HFFc6 (cell line): Measurements from ENCODE around the gene ZNF582. TPM values are rescaled to one million over a fixed set of nuclear protein-coding genes. Genes with fewer than 3 reads are reported as not detected.
"Not testable (repeated sequence)": the region's sequence is repeated elsewhere in the genome, so short reads cannot be mapped to it uniquely, and the experiment has no call there.

Experiments used
- DNase-seq: peaks from one replicate; pipeline ENCODE4 v3.0.0-alpha.2; 2018
- H3K27ac Mint-ChIP-seq: 2 replicates; pipeline ENCODE4 v1.8.0; 2020; ENCODE audit warnings: mild to moderate bottlenecking, mixed read lengths
- H3K27me3 Mint-ChIP-seq: 2 replicates; pipeline ENCODE4 v1.8.0; 2021; ENCODE audit warnings: mild to moderate bottlenecking, moderate library complexity, mixed read lengths; ENCODE audit not compliant: insufficient read depth
- H3K36me3 Mint-ChIP-seq: 2 replicates; pipeline ENCODE4 v1.8.0; 2021; ENCODE audit warnings: low read depth, mixed read lengths
- H3K4me1 Mint-ChIP-seq: 2 replicates; pipeline ENCODE4 v1.8.0; 2020; ENCODE audit warnings: low read depth, mixed read lengths
- H3K4me3 Mint-ChIP-seq: 2 replicates; pipeline ENCODE4 v1.8.0; 2020; ENCODE audit warnings: mild to moderate bottlenecking, moderate library complexity, mixed read lengths
- H3K9me3 Mint-ChIP-seq: 2 replicates; pipeline ENCODE4 v1.8.0; 2020; ENCODE audit warnings: mild to moderate bottlenecking, mixed read lengths
- total RNA-seq, 6 experiments: library from RNA; stranded (reverse); fragmentation: NEBNext Ultra II Directional; extraction: Animal tissue kit (Norgen Biotek cat#: 25700); gene quantifications; 2 replicates in 1 of 6; 3 replicates in 5 of 6; pipeline ENCODE4 v1.2.3, GENCODE V29; 2021
- TF ChIP-seq, protein P1 (sequence below): fragments of 200-600 bp; sonication (generic); IDR thresholded peaks from 2 replicates; pipeline ENCODE4 v1.5.0; 2021; ENCODE audit warnings: antibody characterized with exemption, mild to moderate bottlenecking

ZNF582 gene
- total RNA-seq, 6 experiments from 2014 or later, result 0.37 to 1.2 (median 0.81) TPM

GRCh38 chr19:56350416-56351045, 42.8 kb downstream of the ZNF582 start:
- Mint-ChIP-seq H3K9me3 (peaks cover 13% of the 10 kb centered on the region), H3K27me3 (no peaks in the 10 kb centered on the region; the same call in 1 of the 2 replicates), H3K27ac (no peak overlapping the region), H3K4me3 (no peak overlapping the region), H3K4me1 (no peaks in the 10 kb centered on the region), H3K36me3 (no peaks in the 10 kb centered on the region)
- peak; percentile 28 for DNase-seq
- TF ChIP-seq, protein P1, sequence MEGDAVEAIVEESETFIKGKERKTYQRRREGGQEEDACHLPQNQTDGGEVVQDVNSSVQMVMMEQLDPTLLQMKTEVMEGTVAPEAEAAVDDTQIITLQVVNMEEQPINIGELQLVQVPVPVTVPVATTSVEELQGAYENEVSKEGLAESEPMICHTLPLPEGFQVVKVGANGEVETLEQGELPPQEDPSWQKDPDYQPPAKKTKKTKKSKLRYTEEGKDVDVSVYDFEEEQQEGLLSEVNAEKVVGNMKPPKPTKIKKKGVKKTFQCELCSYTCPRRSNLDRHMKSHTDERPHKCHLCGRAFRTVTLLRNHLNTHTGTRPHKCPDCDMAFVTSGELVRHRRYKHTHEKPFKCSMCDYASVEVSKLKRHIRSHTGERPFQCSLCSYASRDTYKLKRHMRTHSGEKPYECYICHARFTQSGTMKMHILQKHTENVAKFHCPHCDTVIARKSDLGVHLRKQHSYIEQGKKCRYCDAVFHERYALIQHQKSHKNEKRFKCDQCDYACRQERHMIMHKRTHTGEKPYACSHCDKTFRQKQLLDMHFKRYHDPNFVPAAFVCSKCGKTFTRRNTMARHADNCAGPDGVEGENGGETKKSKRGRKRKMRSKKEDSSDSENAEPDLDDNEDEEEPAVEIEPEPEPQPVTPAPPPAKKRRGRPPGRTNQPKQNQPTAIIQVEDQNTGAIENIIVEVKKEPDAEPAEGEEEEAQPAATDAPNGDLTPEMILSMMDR, result peak; percentile 89

DNA sequence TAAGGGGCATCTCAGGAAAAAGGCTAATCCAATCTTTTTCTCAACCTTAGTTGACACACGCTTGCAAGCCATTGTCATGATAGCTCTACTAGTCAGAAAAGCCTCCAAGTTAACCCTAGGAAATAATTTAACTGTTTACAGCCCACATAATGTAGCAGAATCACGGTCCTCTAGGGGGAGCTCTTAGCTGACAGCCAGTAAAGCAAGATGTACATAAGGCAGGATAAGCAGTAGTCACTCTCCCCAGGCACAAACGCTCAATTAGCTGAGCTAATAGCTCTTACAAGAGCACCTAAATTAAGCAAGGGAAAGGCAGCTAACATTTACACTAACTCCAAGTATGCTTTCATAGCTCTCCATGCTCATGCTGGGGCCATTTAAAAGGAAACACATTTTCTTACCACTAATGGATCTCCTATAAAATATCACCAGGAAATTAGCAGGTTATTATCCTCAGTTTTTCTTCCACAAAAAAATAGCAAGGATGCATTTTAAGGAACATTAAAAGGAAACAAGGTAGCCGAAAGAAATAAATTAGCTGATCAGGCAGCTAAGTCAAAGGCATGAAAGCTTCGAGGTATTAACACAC, 45.0 kb downstream of the ZNF582 start:
- Mint-ChIP-seq H3K27ac (no peak overlapping the region), H3K27me3 (no peaks in the 10 kb centered on the region; the same call in 1 of the 2 replicates), H3K36me3 (no peaks in the 10 kb centered on the region), H3K4me1 (no peaks in the 10 kb centered on the region), H3K9me3 (peaks cover 6% of the 10 kb centered on the region), H3K4me3 (no peak overlapping the region)
- TF ChIP-seq, protein P1, result peak; percentile 68
- no peak for DNase-seq

- Mint-ChIP-seq H3K36me3 (peaks cover 7% of the 10 kb centered on the region), H3K4me1 (no peaks in the 10 kb centered on the region), H3K9me3 (peaks cover 13% of the 10 kb centered on the region), H3K4me3 (no peak overlapping the region), H3K27me3 (peaks cover 3% of the 10 kb centered on the region), H3K27ac (no peak overlapping the region)
- TF ChIP-seq, protein P1, result no peak
- DNase-seq, result no peak
Observed at GRCh38 chr19:56347163-56347778, 46.1 kb downstream of the ZNF582 start.

DNA sequence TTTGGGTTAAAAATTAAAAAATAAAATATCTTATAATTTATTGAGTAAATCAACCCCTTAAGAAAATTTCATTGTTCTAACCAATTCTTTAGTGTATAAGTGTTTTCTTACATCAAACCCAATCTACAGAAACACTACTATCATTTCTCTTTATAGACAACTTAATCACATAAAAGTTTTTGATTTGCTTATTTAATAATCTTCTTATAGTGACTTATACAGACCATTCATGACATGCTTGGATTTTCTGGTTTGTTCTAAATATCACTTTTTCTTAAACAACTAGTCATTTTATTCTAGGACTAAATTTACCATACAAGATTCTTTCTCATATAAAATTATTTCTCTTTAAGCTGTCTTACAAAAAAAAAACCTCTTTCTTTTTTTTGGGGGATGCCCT, 51.4 kb downstream of the ZNF582 start:
- peaks cover 19% of the 10 kb centered on the region for H3K36me3 Mint-ChIP-seq
- H3K27me3 Mint-ChIP-seq, result peaks cover 3% of the 10 kb centered on the region
- H3K9me3 Mint-ChIP-seq, result peaks cover 36% of the 10 kb centered on the region
- TF ChIP-seq, protein P1, result no peak
- no peak overlapping the region for H3K4me3 Mint-ChIP-seq
- H3K4me1 Mint-ChIP-seq, result no peaks in the 10 kb centered on the region
- no peak for DNase-seq
- no peak overlapping the region for H3K27ac Mint-ChIP-seq

GRCh38 chr19:56339031-56339430, 54.3 kb downstream of the ZNF582 start:
- not testable (repeated sequence) for H3K4me1 Mint-ChIP-seq
- H3K9me3 Mint-ChIP-seq, result peaks cover 36% of the 10 kb centered on the region

DNA sequence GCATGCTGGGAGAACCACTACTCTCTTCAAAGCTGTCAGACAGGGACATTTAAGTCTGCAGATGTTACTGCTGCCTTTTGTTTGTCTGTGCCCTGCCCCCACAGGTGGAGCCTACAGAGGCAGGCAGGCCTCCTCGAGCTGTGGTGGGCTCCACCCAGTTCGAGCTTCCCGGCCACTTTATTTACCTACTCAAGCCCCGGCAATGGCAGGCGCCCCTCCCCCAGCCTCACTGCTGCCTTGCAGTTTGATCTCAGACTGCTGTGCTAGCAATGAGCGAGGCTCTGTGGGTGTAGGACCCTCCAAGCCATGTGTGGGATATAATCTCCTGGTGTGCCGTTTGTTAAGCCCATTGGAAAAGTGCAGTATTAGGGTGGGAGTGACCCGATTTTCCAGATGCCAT, 56.3 kb downstream of the ZNF582 start:
- not testable (repeated sequence) for H3K27me3 Mint-ChIP-seq, H3K27ac Mint-ChIP-seq, DNase-seq, H3K4me3 Mint-ChIP-seq, H3K4me1 Mint-ChIP-seq
- peaks cover 12% of the 10 kb centered on the region for H3K36me3 Mint-ChIP-seq
- H3K9me3 Mint-ChIP-seq, result peaks cover 21% of the 10 kb centered on the region

More at GRCh38 chr19:56339031-56339430, 54.3 kb downstream of the ZNF582 start:
- not testable (repeated sequence) for H3K27ac Mint-ChIP-seq, H3K27me3 Mint-ChIP-seq, H3K4me3 Mint-ChIP-seq, DNase-seq
- peaks cover 19% of the 10 kb centered on the region for H3K36me3 Mint-ChIP-seq

DNA sequence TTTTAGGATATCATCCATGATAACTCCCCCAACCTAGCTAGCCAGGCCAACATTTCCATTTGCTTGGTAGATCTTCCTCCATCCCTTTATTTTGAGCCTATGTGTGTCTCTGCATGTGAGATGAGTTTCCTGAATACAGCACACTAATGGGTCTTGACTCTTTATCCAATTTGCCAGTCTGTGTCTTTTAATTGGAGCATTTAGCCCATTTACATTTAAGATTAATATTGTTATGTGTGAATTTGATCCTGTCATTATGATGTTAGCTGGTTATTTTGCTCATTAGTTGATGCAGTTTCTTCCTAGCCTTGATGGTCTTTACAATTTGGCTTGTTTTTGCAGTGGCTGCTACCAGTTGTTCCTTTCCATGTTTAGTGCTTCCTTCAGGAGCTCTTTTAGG, 58.0 kb downstream of the ZNF582 start:
- H3K9me3 Mint-ChIP-seq, result not testable (repeated sequence)

More for the DNA sequence above, 58.0 kb downstream of the ZNF582 start:
- not testable (repeated sequence) for DNase-seq, H3K27ac Mint-ChIP-seq, H3K4me3 Mint-ChIP-seq, H3K27me3 Mint-ChIP-seq, H3K36me3 Mint-ChIP-seq, H3K4me1 Mint-ChIP-seq
